Epithelial cell of esophagus (primary cell): Measurements from ENCODE around the gene TIMM44.
A peak's percentile ranks its signal among the peaks of the same experiment; 100 is the strongest.
"Not testable (repeated sequence)": the region's sequence is repeated elsewhere in the genome, so short reads cannot be mapped to it uniquely, and the experiment has no call there.

Experiments used
- DNase-seq: peaks from one replicate; pipeline ENCODE4 v3.0.0; 2010; ENCODE audit warnings: low read depth
- H3K4me3 ChIP-seq: 2 replicates; pipeline ENCODE4 v1.5.1; 2011; ENCODE audit warnings: mild to moderate bottlenecking, low read length, control low read depth
- CTCF ChIP-seq: IDR thresholded peaks from 2 replicates; pipeline ENCODE4 v1.5.1; 2011; ENCODE audit warnings: low read depth, mild to moderate bottlenecking, low read length, control low read depth, inconsistent platforms; ENCODE audit not compliant: insufficient read depth; ENCODE audit errors: missing control alignments

Gene TIMM44

GRCh38 chr19:7962644-7963268 lies 19.3 kb upstream of the TIMM44 start:
- no peak overlapping the region for H3K4me3 ChIP-seq
- no peak for TF ChIP-seq CTCF
- DNase-seq, result no peak

GRCh38 chr19:7961920-7962626 lies 18.6 kb upstream of the TIMM44 start:
- no peak for TF ChIP-seq CTCF
- no peak overlapping the region for H3K4me3 ChIP-seq
- peak; percentile 19 for DNase-seq

- not testable (repeated sequence) for DNase-seq, H3K4me3 ChIP-seq
Observed at GRCh38 chr19:7961082-7961481, 17.6 kb upstream of the TIMM44 start.

- H3K4me3 ChIP-seq, result no peak overlapping the region
- DNase-seq, result no peak
- TF ChIP-seq CTCF, result no peak
Observed at GRCh38 chr19:7959211-7959610, 15.7 kb upstream of the TIMM44 start.

GRCh38 chr19:7955696-7956095 lies 12.2 kb upstream of the TIMM44 start:
- no peak for DNase-seq
- H3K4me3 ChIP-seq, result no peak overlapping the region
- no peak for TF ChIP-seq CTCF

GRCh38 chr19:7953576-7953975 lies 10.1 kb upstream of the TIMM44 start:
- TF ChIP-seq CTCF, result no peak

GRCh38 chr19:7953060-7953459 lies 9.6 kb upstream of the TIMM44 start:
- no peak for TF ChIP-seq CTCF
- H3K4me3 ChIP-seq, result no peak overlapping the region
- DNase-seq, result peak; percentile 84

More at GRCh38 chr19:7953576-7953975, 10.1 kb upstream of the TIMM44 start:
- no peak overlapping the region for H3K4me3 ChIP-seq
- DNase-seq, result no peak
